Esophagus muscularis mucosa (tissue), 4 donors: ENCODE measurements around the gene GFER.

Experiments
- CTCF ChIP-seq, 3 experiments: fragments of 200-600 bp in 2 of 3; fragments of 450-650 bp in 1 of 3; sonication (generic) in 2 of 3; IDR thresholded peaks; one replicate each; pipeline ENCODE4 v1.5.1; 2017 to 2019; ENCODE audit warnings: antibody characterized with exemption in 3 of 3, mild to moderate bottlenecking in 2 of 3, moderate library complexity in 1 of 3
- EP300 ChIP-seq: sonication (generic); formaldehyde crosslinking; IDR thresholded peaks from one replicate; pipeline ENCODE4 v1.6.1; 2017; ENCODE audit warnings: antibody characterized with exemption
- POLR2A ChIP-seq: fragments of 450-650 bp; IDR thresholded peaks from one replicate; pipeline ENCODE4 v1.6.1; 2017; ENCODE audit warnings: antibody characterized with exemption, moderate library complexity, mild to moderate bottlenecking, low read depth
- POLR2AphosphoS5 ChIP-seq, 2 donors: sonication (generic); formaldehyde crosslinking; IDR thresholded peaks; one replicate each; pipeline ENCODE4 v1.6.1; 2017; ENCODE audit warnings: antibody characterized with exemption in 2 of 2

- TF ChIP-seq POLR2AphosphoS5 (IDR thresholded peaks at IDR 0.05) = no peak
- no peak for TF ChIP-seq CTCF (IDR thresholded peaks at IDR 0.05)
- no peak for TF ChIP-seq EP300
- TF ChIP-seq POLR2A = no peak
These were observed 8.8 kb downstream of the GFER start for GRCh38 chr16:1992704-1993317.
